Islet of Langerhans (tissue), 1 donor: ENCODE results near the gene MTA3.
A peak's percentile ranks its signal among the peaks of the same experiment; 100 is the strongest.
"Not testable (repeated sequence)": the region's sequence is repeated elsewhere in the genome, so short reads cannot be mapped to it uniquely, and the experiment has no call there.

Experiments
- FAIRE-seq: peaks from one replicate; lab custom pipeline; 2011; peaks lifted over from hg19 to GRCh38; lab: Jason Lieb, UNC

The MTA3 gene

DNA sequence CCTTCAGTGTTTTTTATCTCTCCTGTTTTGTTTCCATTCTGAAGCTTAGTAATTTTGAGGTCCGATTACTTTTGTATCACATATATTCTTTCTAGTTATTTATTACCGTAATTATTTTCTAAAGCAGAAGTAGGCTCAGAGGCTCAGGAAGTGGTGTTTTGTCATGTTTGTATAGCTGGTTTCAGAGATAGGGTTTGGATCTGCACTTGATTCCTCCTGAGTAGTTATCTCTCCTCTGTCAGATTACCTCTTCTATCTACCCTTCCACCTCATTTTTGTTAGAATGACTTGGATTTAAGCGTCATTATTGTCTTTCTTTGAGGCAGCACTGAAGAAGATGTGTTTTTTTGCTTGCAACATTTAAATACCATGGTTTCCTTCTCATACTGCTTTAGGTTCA is 95.4 kb downstream of the MTA3 start:
- peak; percentile 5 for FAIRE-seq

DNA sequence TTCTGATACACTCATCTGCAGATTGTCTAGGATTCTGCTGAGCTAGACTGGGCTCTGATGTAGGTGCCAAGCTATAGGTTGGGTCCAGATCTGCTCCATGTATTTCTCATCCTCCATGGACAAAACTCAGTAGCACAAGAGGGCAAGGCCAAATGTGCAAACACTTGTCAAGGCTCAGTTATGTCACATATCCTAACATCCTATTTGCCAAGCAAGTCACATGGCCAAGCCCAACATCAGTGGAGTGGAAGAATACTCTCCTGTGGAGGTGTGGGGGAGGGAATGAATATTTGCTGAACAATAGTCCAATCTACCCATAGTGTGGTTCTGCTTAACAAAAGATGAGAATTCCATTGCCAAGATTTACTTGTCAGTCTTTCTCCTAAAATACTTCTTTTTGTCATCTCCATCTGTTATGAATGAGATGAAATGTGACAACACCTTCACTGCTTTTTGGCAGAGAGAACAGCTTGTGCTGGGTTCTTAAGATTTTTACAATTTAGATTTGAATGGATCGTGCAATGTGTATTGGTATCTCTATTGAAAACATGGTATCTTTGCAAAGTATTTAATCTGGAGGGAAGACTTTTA is 105.7 kb downstream of the MTA3 start:
- no peak for FAIRE-seq

DNA sequence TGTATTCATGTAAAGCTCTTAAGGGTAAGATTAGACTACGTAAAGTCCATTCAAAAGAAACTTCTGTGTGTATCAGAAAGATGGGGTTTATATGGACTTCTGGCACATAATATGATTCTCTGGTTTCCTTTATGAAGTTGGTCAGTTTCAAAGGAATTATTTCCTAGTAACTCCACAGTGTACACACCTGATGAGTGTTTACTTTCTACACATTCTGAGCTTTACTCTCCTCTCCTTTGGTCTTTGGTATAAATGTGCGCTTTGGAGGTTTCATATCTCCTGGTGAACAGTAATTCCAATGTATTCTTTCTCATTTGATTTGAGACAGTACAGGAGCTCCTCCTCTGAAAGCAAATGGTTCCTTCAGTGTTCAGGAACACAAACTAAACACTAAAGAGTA is 107.4 kb downstream of the MTA3 start:
- no peak for FAIRE-seq

- no peak for FAIRE-seq
Observed at GRCh38 chr2:42685303-42685702, 116.9 kb downstream of the MTA3 start.

DNA sequence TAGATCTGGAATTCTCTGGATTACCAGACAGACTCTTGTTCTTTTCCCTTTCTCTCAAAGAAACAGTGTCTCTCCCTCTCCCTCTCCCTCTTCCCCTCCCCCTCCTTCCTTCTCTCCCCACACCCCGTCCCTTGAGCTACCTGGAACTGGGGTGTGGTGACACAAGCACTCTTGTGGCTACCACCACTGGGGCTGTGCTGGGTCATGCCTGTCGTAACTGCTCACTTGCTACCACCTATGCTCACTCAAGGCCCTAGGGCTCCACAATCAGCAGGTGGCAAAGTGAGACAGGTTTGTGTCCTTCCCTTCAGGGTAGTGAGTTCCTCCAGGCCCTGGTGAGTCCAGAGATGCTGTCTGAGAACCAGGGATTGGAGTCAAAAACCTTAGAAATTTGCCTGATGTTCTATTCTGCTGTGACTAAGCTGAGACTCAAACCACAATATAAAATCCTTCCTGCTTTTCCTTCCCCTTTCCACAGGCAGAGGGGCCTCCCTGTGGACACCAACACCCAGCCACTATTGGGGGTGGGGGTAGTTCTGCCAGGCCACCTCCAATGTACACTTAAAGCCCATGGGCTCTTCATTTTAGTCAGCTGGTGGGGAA is 124.7 kb downstream of the MTA3 start:
- FAIRE-seq, result no peak

DNA sequence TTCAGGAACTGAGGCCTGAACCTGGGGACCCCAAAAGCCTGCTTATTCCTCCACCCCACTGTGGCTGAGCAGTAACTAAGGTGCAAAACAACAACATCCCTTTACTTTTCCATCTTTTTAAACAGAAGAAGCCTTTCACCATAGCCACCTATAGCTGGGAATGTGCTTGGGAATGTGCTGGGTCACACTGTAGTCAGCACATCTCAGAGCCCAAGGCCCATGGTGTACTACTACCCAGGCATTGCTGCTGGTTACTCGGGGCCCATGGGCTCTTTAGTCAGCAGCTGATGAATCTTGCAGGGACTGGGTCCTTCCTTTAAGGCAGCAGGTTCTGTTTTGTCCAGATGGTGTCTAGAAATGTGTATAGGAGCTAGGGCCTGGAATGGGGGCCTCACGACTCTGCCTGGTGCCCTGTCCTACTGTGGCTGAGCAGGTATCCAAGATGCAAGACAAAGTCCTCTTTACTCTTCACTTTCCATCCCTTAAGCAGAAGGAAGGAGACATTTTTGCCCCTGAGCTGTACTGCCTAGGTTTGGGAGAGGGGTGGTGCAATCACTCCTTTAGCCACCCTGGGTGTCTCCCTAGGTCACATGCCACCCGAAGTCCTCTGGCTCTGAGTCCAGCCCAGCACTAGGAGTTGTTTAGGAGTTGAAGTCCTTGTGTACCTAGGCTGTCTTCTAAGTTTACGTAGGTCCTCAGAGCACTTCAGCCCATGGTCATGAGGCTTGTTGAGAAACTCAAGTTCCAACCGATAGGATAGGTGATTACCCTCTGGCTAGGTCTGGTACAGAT is 125.5 kb downstream of the MTA3 start:
- no peak for FAIRE-seq

DNA sequence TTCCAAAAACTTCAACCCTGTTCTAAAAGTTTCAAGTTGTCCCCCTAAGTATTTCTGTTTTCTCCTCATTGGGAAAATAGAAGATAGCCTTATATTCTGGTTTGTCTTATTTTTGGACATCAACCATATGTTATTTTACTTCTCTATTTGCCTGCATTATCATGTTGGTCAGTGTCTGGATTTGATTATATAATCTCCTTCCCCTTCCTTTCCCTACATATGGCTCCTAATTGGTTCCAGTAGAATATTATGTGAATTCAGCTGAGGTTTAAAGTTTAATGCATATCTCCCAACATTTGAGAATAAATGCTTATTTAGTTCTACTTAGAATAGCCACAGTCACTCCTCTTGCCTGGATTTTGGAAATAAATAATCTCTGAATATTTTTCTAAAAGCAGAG is 128.6 kb downstream of the MTA3 start:
- FAIRE-seq, result no peak

DNA sequence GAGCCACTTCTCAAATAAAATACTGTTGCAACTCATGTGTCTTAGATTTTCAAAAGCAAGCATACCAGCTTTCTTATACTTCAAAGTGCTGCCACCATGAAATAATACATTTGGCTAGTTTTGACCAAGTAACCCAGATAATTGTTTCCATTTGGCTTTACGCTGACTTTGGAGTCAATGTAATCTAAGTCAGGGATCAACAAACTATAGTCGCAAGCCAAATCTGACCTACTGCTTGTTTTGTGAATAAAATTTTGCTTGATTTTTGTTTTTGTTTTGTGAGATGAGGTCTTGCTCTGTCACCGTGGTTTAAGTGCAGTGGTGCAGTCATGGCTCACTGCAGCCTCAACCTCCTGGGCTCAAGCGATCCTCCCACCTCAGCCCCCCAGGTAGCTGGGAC is 130.5 kb downstream of the MTA3 start:
- FAIRE-seq, result no peak

DNA sequence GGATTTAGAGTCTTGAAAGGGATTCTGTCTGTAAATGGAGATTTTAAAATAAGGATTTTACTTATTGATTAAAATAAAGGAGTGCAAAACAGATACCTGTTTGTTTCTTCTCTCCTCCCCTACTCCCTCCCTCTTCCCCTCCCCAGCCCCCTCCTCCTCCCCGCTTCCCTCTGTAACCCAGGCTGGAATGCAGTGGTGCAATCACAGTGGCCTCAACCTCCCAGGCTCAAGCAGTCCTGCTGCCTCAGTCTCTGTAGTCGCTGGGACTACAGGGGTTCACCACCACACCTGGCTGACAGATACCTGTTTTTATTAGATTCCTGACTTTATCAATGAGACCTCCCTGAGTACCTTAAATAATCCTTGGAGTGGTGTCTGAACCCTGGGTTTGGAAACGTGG is 138.4 kb downstream of the MTA3 start:
- no peak for FAIRE-seq

GRCh38 chr2:42708179-42708578 is 139.7 kb downstream of the MTA3 start:
- FAIRE-seq, result no peak

DNA sequence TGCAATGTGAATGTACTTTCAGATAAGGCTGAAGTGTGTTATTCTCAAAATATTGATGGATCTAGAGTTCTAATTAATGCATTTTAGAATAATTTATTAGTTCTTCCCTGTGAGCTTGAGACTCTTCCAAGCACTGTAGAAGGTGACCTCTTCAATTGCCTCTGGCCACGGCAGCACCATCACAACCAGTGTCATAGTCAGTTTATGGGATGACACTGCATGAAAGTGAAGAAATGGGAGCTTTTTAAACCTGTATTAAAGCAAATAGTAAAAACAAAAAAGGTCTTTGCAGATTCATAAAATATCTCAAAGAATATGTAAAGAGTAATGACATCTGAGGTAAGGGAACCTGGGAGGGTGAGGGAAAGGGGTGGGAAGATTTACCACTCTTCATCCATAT is 143.5 kb downstream of the MTA3 start:
- no peak for FAIRE-seq

- no peak for FAIRE-seq
Observed at GRCh38 chr2:42712934-42713333, 144.5 kb downstream of the MTA3 start.

DNA sequence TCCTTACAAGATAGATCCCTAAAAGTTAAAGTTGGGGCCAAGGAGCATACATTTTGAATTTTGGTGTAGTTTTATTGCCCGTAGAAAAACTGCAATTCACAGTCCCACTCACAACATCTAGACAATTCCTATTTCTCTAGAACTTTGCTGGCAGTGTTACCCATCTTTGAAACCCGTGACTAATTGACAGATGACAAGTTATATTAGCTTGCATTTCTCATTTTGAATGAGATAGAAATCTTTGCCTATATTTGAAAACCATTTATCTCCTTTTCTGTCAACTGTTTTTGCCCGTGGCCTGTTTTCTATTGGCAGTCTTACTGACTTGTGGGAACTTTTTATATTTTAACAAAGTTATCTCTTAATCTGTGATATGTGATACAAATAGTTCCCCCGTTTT is 145.5 kb downstream of the MTA3 start:
- FAIRE-seq, result no peak

GRCh38 chr2:42714686-42715085 is 146.3 kb downstream of the MTA3 start:
- FAIRE-seq, result no peak

GRCh38 chr2:42721898-42722297 is 153.5 kb downstream of the MTA3 start:
- FAIRE-seq, result no peak

- peak; percentile 51 for FAIRE-seq
Observed at GRCh38 chr2:42722320-42723190, 154.1 kb downstream of the MTA3 start.

DNA sequence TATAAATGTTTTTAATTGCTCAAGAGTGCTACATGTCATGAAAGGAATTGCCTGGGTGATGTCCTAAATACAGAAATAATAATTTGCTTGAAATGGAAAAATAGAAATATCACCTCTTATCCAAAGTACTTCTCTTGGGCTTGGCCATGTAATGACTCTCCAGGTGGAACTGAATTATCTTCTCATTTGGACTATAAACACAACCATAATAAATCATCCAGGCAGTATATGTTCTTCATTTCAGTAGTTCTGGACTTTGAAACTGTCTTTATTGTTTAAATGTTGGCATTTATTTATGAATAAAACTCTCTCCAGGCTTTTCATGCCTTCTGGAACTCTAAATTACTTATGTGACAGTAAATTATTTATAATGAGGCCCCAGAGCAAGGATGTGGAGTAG is 155.0 kb downstream of the MTA3 start:
- no peak for FAIRE-seq

- no peak for FAIRE-seq
Observed at GRCh38 chr2:42724886-42725285, 156.5 kb downstream of the MTA3 start.

DNA sequence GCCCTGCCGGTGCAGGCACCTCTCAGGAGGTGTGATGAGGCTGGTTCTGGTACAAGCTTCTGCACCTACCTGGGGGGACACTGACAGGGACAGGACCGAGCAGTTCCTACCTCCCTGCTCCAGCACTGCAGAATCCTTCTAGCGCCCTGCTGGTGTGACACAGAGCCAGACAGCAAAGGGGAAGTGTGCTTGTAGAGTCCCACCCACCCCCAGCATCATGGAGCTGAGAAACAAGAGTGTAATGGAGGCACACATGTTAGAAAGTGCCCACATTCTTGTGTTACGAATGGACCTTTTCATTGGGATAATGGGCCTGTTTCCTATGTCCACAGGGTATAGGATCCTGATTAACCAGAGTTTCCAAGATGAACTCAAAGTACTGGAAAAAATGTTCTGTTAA is 157.2 kb downstream of the MTA3 start:
- no peak for FAIRE-seq

DNA sequence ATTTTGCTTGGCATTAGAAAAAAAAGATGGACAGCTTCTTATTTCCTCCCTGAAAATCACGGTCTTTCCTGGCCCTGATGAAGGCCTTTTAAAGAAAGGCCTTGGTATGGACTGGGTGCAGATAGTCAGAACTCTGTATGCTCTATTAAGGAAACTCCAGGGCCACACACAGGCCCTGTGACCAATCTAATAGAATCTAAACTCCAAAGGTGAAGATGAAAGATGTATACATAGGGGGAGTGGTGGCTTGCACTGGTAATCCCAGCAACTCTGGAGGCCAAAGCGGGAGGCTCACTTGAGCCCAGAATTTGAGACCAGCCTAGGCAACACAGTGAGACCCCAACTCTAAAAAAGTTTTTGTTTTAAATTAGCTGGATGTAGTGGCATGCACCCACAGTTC is 158.2 kb downstream of the MTA3 start:
- FAIRE-seq, result no peak

DNA sequence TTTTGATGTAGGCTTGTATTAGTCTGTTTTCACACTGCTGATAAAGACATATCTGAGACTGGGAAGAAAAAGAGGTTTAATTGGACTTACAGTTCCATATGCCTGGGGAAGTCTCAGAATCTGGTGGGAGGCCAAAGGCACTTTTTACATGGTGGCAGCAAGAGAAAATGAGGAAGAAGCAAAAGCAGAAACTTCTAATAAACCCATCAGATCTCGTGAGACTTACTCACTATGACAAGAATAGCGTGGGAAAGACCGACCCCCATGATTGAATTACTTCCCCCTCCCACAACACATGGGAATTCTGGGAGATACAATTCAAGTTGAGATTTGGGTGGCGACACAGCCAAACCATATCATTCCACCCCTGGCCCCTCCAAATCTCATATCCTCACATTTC is 162.9 kb downstream of the MTA3 start:
- FAIRE-seq, result not testable (repeated sequence)

- FAIRE-seq, result no peak
Observed at GRCh38 chr2:42733852-42734251, 165.4 kb downstream of the MTA3 start.
